HTR-8/SVneo (cell line): ENCODE measurements around the gene HAO1.
A peak's percentile ranks its signal among the peaks of the same experiment; 100 is the strongest.
"Not testable (repeated sequence)": the region's sequence is repeated elsewhere in the genome, so short reads cannot be mapped to it uniquely, and the experiment has no call there.

Experiments used
- DNase-seq: peaks from one replicate; pipeline ENCODE4 v3.0.0; 2011; ENCODE audit warnings: low spot score, mixed read lengths; ENCODE audit not compliant: insufficient read length
- FAIRE-seq: peaks from 2 replicates; lab custom pipeline; 2011; peaks lifted over from hg19 to GRCh38; lab: Jason Lieb, UNC

Gene HAO1

GRCh38 chr20:7940341-7940740 lies at the start of gene HAO1:
HAO1 (minus strand) TSS chr20:7940458; CDS start chr20:7940422, 36 bp downstream.
- DNase-seq: no peak
- no peak for FAIRE-seq

- DNase-seq (no peak), FAIRE-seq (no peak)
Observed at GRCh38 chr20:7989379-7989778, 49.1 kb upstream of the HAO1 start.

- FAIRE-seq (no peak), DNase-seq (no peak)
Observed at GRCh38 chr20:7985916-7986315, 45.7 kb upstream of the HAO1 start.

- FAIRE-seq (no peak), DNase-seq (no peak)
Observed at GRCh38 chr20:7984192-7984591, 43.9 kb upstream of the HAO1 start.

GRCh38 chr20:7981374-7981773 lies 41.1 kb upstream of the HAO1 start:
- no peak for FAIRE-seq
- no peak for DNase-seq

GRCh38 chr20:7980332-7981046 lies 40.2 kb upstream of the HAO1 start:
- DNase-seq (peak; percentile 27), FAIRE-seq (no peak)

GRCh38 chr20:7977709-7978108 lies 37.5 kb upstream of the HAO1 start:
- DNase-seq: no peak
- FAIRE-seq: no peak

GRCh38 chr20:7975851-7976414 lies 35.7 kb upstream of the HAO1 start:
- DNase-seq (no peak), FAIRE-seq (no peak)

GRCh38 chr20:7974785-7975435 lies 34.7 kb upstream of the HAO1 start:
- no peak for DNase-seq
- FAIRE-seq: no peak

GRCh38 chr20:7971536-7972280 lies 31.4 kb upstream of the HAO1 start:
- no peak for FAIRE-seq
- no peak for DNase-seq

GRCh38 chr20:7967199-7967844 lies 27.1 kb upstream of the HAO1 start:
- FAIRE-seq: no peak
- no peak for DNase-seq

GRCh38 chr20:7966176-7966575 lies 25.9 kb upstream of the HAO1 start:
- DNase-seq (no peak), FAIRE-seq (no peak)

GRCh38 chr20:7959484-7959883 lies 19.2 kb upstream of the HAO1 start:
- no peak for FAIRE-seq
- no peak for DNase-seq

GRCh38 chr20:7956561-7956960 lies 16.3 kb upstream of the HAO1 start:
- DNase-seq, FAIRE-seq: not testable (repeated sequence)

- DNase-seq (no peak), FAIRE-seq (no peak)
Observed at GRCh38 chr20:7950387-7950786, 10.1 kb upstream of the HAO1 start.

GRCh38 chr20:7943891-7944290 lies 3.6 kb upstream of the HAO1 start:
- DNase-seq: no peak
- no peak for FAIRE-seq

GRCh38 chr20:7939663-7940062 lies 595 bp downstream of the HAO1 start:
- DNase-seq (no peak), FAIRE-seq (no peak)

- no peak for FAIRE-seq
- DNase-seq: no peak
Observed at GRCh38 chr20:7938058-7938457, 2.2 kb downstream of the HAO1 start.

- FAIRE-seq: no peak
- no peak for DNase-seq
Observed at GRCh38 chr20:7937328-7937727, 2.9 kb downstream of the HAO1 start.

- FAIRE-seq: no peak
- DNase-seq: no peak
Observed at GRCh38 chr20:7935027-7935551, 5.2 kb downstream of the HAO1 start.
